Spleen (tissue), 7 donors: ENCODE measurements around the gene SRSF9.

Experiments
- CTCF ChIP-seq, 11 experiments: fragments of 200-600 bp in 7 of 11; fragments of 450-650 bp in 4 of 11; sonication (generic) in 4 of 11; IDR thresholded peaks in 8 of 11; conservative IDR thresholded peaks in 3 of 11; 1 replicate in 7 of 11; 2 replicates in 4 of 11; pipeline versions ENCODE4 v1.4.0 to v1.8.0; 2016 to 2021; ENCODE audit warnings: antibody characterized with exemption in 11 of 11, inconsistent platforms in 4 of 11, mild to moderate bottlenecking in 1 of 11
- POLR2AphosphoS5 ChIP-seq, 3 donors: sonication (generic); formaldehyde crosslinking; IDR thresholded peaks; one replicate each; pipeline ENCODE4 v1.5.1; 2017; ENCODE audit warnings: antibody characterized with exemption in 3 of 3
- donor health status: DM: no; HTN: no; CAD: no; lungs with moderate emphysema.
- donor health status: DM: no; HTN: no; CAD: no.
- donor health status: DM: no; HTN: no; CAD: no.

GRCh38 chr12:120462099-120462640, 7.4 kb downstream of the SRSF9 start:
- TF ChIP-seq POLR2AphosphoS5 (IDR thresholded peaks at IDR 0.05) (no peak), CTCF (IDR thresholded peaks at IDR 0.05 in 8 of 11, conservative IDR thresholded peaks at IDR 0.05 in 3 of 11) (no peak)
